GM12864 (cell line): ENCODE data around the gene EMP2.

Experiments used
- DNase-seq: peaks from one replicate; pipeline ENCODE4 v3.0.0-alpha.2; 2011; ENCODE audit warnings: low read depth
- H3K4me3 ChIP-seq: 2 replicates; pipeline ENCODE4 v1.5.1; 2011; ENCODE audit warnings: mild to moderate bottlenecking, low read depth, low read length, control low read depth
- TF ChIP-seq, protein P1 (sequence below): IDR thresholded peaks from 2 replicates; pipeline ENCODE4 v1.5.1; 2011; ENCODE audit warnings: low read depth, mild to moderate bottlenecking, moderate library complexity, low read length, control low read depth, inconsistent platforms; ENCODE audit errors: missing control alignments

EMP2 gene

DNA sequence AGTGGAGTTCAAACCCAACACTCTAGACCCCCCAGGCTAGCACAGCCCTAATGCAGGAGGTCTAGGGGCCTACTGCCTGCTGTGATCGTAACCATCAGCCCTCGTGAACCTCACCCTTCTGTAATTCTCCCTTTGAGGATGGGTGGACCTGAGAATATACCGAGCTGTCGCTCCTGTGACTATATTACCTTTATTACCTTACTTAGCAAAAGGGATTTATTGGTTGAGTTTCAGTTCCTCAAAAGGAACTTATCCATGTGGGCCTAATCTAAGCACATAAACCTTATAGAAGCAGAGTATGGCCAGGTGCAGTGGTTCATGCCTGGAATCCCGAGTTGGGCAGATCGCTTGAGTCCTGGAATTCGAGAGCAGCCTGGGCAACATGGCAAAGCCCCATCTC is 19.2 kb upstream of the EMP2 start:
- no peak for DNase-seq
- TF ChIP-seq, protein P1, sequence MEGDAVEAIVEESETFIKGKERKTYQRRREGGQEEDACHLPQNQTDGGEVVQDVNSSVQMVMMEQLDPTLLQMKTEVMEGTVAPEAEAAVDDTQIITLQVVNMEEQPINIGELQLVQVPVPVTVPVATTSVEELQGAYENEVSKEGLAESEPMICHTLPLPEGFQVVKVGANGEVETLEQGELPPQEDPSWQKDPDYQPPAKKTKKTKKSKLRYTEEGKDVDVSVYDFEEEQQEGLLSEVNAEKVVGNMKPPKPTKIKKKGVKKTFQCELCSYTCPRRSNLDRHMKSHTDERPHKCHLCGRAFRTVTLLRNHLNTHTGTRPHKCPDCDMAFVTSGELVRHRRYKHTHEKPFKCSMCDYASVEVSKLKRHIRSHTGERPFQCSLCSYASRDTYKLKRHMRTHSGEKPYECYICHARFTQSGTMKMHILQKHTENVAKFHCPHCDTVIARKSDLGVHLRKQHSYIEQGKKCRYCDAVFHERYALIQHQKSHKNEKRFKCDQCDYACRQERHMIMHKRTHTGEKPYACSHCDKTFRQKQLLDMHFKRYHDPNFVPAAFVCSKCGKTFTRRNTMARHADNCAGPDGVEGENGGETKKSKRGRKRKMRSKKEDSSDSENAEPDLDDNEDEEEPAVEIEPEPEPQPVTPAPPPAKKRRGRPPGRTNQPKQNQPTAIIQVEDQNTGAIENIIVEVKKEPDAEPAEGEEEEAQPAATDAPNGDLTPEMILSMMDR: no peak
- H3K4me3 ChIP-seq: no peak overlapping the region

DNA sequence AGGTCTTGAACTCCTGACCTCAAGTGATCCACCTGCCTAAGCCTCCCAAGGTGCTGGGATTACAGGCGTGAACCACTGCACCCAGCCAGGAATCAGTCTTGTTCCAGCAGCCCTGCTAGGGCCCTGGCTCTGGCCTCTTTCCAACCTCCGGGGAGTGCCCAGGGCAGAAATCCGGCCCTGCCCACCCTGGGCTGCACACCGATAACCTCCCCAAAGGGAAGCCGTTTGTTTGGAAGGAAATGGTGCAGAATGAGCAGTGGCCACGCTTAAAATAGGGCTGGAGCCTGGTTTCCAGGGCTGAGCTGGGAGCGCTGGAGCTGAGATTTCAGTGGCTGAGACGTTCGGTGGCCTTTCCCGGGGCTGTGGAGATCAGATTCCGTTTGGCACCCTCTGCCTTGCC is 17.8 kb upstream of the EMP2 start:
- no peak overlapping the region for H3K4me3 ChIP-seq
- no peak for DNase-seq
- TF ChIP-seq, protein P1: no peak

DNA sequence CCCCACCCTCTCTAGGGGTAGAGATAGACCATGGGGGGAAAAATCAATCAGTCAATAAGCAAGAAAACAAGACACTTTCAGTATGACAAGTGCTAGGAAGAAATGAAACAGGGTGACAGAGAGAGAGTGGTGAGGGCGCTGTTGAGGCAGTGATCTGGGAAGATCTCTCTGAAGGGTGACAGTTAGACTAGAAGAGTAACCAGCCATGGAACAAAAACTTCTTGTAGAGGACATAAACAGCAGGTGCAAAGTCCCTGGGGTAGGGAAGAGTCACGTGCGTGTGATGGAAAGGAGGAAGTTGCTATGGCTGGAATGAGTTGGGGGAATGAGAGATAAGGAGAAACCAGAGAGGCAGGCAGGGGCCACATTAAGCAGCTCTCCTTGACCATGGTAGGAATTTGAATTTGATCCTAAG is 16.8 kb upstream of the EMP2 start:
- H3K4me3 ChIP-seq: no peak overlapping the region
- TF ChIP-seq, protein P1: peak; percentile 33
- peak; percentile 12 for DNase-seq

DNA sequence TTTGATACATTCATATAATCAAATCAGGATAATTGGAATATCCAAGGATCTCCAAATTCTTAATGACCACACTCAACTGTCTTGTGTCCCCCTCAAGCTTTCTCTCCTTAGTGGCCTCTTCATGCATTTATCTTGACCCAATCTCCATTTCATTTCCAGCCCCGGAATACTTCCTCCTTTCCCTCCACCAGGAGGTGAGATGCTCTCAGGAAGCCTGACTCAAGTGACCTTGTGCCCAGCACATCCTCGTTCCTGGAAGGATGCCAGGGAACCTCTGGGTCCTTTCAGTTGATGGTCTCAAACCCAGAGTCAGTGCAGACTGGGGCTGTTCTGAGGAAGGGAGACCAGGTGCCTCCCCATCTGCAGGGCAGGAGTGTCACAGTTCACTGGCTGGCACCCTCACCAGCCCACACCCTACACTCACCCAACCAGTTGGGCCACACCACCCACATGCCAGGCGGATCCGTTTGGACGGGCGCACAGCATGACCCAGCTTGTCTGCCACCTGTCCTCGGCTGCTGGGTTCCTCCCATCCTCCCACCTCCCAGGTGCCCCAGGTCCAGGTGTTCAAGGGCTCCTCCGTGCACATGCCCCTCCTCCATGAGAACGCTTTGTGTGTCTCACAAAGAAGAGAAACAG is 14.0 kb upstream of the EMP2 start:
- H3K4me3 ChIP-seq: no peak overlapping the region
- no peak for DNase-seq
- TF ChIP-seq, protein P1: no peak

DNA sequence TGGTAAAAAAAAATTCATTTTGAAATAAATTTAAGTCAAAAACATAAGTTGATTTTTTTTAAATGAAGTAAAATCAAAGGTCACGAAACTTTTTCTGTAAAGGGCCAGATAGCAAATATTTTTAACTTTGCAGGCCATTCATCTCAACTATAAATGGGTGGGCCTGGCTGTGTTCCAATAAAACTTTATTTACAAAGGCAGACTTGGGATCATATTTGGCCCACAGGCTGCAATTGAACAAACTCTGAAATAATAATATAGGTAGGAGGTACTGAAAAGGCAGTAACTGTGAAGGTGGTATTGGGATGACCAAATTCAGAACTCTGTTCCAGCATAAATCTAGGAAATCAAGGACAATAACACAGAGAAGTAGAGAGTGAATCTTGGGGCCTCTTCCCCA is 12.2 kb upstream of the EMP2 start:
- no peak overlapping the region for H3K4me3 ChIP-seq
- TF ChIP-seq, protein P1: no peak
- no peak for DNase-seq

DNA sequence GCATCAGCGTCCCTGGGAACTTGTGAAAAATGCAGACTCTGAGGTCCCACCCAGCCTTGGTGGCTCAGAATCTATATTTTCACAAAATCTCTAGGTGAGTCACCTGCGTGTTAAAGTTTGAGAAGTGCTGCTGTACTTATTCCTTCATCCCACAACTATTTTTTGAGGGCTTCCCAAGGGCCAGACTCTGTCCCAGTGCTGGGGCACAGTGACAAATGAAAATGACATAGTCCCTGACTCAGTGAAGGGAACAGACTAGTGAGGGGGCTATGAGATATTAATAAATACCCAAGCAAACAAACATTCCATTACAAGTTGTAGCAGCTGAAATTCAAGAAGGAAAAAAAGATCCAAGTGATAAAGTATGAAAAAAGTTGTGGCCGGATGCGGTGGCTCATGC is 9.9 kb upstream of the EMP2 start:
- no peak for DNase-seq
- TF ChIP-seq, protein P1: no peak
- H3K4me3 ChIP-seq: no peak overlapping the region

DNA sequence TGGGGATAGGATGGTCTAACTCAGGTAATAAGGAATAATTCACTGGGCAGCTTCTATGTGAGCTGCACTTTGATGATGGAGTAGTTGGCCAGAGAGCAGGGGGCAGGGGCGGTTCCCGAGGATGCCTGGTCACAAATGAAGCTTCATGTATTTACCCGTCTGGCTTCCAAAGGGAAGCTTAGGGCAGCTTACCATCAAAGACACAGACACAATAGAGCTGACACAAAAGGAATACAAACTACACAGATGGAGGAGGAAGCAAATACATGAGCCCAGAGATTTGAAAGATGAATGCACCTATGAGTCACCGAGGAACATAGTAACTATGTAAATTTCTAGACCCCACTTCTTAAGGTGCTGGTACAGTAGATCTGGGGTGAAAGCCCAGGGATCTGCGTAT is 8.7 kb upstream of the EMP2 start:
- H3K4me3 ChIP-seq: no peak overlapping the region
- no peak for DNase-seq
- TF ChIP-seq, protein P1: no peak
